Islet of Langerhans (tissue), 1 donor: ENCODE results near the gene TMSB10.
"Not testable (repeated sequence)": the region's sequence is repeated elsewhere in the genome, so short reads cannot be mapped to it uniquely, and the experiment has no call there.

Experiments
- FAIRE-seq: peaks from one replicate; lab custom pipeline; 2011; peaks lifted over from hg19 to GRCh38; lab: Jason Lieb, UNC

Gene TMSB10

GRCh38 chr2:84905181-84906107, at the start of gene TMSB10:
Gene TMSB10 (plus strand): TSS chr2:84905656.
- FAIRE-seq: no peak

GRCh38 chr2:84855731-84856130, 49.7 kb upstream of the TMSB10 start:
- FAIRE-seq: no peak

GRCh38 chr2:84856787-84857186, 48.7 kb upstream of the TMSB10 start:
- FAIRE-seq: no peak

GRCh38 chr2:84857566-84857965, 47.9 kb upstream of the TMSB10 start:
- no peak for FAIRE-seq

DNA sequence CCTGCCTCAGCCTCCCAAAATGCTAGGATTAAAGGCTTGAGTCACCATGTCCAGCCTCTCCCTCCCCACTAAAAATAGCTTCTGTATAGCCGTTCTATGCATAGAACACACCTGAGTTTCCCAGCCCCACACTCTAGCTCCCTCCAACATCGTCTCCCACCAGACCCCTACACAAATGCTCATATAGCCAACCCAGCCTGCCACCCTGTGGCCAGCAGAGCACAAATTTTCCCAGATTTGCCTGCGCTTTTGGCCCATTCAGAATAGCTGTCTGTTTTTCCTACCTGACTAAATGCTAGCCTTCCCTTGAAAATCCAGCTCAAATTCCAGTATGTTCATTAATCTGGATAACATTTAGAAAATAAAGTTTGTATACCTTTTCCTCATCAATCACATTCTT, 47.3 kb upstream of the TMSB10 start:
- FAIRE-seq: no peak

DNA sequence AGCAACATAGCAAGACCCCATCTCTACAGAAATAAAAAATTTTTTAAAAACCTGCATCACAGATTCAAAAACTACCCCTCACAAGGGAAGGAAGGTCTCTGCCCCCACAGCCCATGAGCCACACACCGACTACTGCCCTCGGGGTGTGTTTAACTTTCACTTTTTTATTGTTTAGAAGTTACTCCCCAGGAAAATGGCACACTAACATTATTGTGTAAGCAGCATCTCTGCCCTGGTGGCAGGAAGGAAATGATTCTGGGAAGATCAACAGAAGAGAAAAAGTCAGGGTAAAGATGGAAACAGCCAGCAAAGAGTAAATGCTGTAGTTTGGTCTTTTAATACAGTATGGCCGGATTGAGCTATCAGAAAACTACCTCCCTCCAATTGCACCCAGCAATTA, 46.5 kb upstream of the TMSB10 start:
- FAIRE-seq: no peak

DNA sequence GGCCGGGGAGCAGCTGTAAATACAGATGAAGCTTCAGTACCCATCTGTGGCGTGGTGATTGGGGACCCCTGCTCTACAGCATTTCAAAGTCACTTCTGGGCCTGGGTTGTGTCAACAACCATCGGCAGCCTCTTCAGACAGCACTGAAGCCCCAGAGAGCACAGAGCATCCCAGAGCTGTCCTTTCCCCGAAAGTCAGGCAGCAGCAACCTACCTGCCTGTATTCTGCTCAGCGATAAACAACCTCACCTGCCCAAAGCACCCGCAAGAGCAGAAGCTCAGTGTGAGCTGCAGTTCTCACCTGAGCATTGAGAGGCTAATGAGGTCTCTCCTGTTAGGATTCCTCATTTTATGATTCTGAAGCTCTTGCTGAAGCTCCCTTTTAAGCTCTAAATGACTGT, 43.9 kb upstream of the TMSB10 start:
- FAIRE-seq: no peak

GRCh38 chr2:84862006-84862405, 43.5 kb upstream of the TMSB10 start:
- FAIRE-seq: no peak

DNA sequence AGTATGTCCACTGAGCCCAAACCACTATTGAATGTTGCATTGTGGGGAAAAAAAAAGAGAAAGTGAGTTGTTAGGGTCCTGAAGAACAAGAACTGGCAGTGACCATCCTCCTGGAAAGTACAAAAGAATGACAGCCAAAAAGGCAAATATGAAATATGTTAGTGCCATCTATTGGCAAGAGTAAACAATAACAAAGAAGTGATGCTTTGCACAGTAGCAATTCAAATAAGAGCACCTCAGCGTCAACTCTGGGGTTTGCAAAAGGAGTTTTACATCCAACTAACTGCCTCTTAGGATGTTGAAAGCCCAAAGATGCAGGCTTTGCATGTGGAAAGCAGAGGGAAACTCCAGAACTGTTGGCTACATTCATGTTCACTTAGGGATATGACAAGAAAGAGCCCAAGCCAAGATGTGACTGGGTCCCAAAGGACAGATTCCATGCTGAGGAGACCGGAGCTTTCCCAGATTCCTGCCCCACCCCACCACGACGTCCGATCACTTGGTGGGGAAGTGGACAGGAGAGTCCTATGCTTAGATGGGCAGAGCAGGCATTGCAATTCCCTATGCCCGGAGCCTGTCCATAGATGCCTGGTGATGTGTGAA, 40.2 kb upstream of the TMSB10 start:
- FAIRE-seq: no peak

- FAIRE-seq: no peak
These were observed 39.3 kb upstream of the TMSB10 start for GRCh38 chr2:84866122-84866521.

DNA sequence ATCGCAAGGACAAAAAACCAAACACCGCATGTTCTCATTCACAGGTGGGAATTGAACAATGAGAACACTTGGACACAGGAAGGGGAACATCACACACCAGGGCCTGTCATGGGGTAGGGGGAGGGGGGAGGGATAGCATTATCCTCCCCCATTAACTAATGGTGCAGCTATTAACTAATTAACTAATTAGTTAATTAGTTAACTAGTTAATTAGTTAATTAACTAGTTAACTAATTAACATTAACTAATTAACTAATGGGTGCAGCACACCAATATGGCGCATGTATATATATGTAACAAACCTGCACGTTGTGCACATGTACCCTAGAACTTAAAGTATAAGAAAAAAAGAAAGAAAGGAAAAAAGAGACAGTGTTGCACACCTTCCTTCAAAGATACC, 37.1 kb upstream of the TMSB10 start:
- FAIRE-seq: not testable (repeated sequence)

- FAIRE-seq: no peak
These were observed 35.1 kb upstream of the TMSB10 start for GRCh38 chr2:84870306-84870705.

DNA sequence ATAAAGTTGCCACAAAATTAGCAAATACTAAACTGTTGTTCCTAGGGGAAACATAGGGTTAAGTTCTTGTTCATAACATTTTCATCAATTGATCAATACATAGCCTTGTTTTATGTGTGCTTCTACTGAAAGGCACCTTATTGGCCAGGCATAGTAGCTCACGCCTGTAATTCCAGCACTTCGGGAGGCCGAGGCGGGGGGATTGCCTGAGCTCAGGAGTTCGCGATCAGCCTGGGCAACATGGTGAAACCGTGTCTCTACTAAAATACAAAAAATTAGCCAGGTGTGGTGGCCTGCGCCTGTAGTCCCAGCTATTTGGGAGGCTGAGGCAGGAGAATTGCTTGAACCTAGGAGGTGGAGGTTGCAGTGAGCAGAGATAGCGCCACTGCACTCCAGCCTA, 32.8 kb upstream of the TMSB10 start:
- not testable (repeated sequence) for FAIRE-seq

GRCh38 chr2:84873350-84873749, 32.1 kb upstream of the TMSB10 start:
- no peak for FAIRE-seq

GRCh38 chr2:84874381-84875212, 30.9 kb upstream of the TMSB10 start:
- no peak for FAIRE-seq

DNA sequence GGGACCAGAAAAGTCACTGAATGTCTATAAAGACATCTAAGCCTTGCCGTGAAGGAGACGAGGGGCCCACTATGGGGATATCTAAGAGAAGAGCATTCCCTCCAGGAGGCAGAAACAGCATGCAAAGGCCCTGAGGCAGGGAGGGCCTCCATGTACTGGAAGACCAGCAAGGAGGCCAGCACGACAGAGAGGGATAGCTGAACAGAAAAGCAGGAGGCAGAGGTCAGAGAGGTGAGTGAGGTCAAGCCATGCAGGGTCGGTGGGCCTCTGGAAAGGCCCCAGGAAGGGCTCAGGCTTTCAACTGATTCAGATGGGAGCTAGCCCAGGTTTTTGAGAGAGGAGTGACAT, 30.3 kb upstream of the TMSB10 start:
- no peak for FAIRE-seq

DNA sequence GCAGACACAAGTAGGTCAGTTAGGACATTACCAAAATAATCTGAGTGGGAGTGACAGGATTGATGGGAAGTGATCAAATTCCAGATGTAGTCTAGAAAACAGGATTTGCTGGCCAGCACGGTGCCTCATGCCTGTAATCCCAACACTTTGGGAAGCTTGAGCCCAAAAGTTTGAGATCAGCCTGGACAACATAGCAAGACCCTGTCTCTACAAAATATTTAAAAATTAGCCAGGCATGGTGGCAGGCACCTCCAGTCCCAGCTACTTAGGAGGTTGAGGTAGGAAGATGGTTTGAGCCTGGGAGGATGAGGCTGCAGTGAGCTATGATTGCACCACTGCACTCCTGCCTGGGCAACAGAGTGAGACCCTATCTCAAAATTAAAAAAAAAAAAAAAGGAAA, 29.8 kb upstream of the TMSB10 start:
- not testable (repeated sequence) for FAIRE-seq

DNA sequence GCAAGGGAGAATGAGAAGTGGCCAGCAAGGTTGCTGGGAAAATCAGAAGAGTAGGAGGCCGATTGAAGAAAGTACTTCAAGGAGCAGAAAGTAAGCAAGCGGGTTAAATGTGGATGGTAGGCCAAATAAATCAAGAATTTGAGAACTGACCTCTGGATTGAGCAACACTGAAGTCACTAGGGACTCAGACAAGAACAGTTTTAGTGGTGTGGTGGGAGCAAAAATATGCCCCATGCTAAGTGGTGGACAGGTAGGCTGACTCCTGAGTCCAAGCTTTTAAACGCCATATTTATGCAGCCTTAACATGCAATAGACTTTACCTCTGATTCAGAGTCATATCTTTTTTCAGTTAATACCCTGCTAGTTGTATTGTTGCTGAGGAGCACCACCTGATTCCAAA, 29.1 kb upstream of the TMSB10 start:
- no peak for FAIRE-seq

- no peak for FAIRE-seq
These were observed 27.0 kb upstream of the TMSB10 start for GRCh38 chr2:84878459-84878858.

GRCh38 chr2:84878896-84879583, 26.4 kb upstream of the TMSB10 start:
- FAIRE-seq: no peak

DNA sequence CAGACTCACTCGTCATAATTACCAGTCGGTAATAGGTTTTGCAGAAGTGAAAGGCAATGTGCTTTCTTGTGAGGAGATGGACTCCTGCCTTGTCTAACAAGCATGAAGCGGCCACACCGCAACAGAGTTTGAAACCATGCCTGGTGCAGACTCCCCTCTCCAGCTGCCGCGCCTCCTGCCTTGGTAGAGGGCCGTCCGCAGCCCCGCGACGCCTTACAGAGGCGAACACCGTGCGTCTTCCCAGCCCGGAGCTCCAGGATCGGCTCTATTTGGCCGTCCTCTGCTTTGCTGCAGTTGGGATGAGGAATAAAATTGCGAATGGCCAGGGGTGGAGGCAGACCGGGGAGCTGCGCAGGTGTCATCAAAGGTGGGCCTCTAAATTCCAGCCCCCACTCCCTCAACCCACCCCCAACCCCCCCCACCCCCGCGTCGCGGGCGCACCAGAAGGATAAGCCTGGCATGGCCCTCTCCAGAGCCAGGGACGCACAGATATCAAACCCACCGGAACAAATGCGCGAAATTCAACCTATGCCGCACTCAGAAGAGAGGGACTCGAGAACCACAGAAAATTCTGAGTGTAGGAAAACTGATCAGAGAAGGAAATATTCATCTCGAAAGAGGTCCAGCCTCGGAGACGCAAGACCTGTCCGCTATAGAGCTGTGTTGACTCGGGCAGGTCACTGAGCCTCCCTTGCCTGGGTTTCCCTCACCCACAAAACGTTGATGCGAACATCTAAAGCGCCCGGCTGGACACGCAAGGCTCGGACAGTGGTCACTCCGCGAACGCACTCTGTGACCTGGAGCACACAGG, 25.7 kb upstream of the TMSB10 start:
- no peak for FAIRE-seq

DNA sequence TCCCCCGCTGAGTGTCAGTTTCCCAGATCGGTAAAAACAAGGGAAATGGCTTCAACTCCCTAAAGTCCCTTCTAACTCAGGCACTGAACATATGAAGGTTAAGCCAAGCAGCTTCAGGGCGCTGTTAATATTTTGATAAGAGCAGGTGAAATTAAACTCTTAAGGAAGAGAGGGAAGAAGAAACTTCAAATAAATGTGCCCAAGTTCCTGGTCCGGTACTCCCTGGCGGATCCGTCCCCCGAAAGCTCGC, 25.1 kb upstream of the TMSB10 start:
- no peak for FAIRE-seq
